22Rv1 (cell line): ENCODE measurements around the gene MAP3K4.

Source experiments
- ZFX ChIP-seq: fragments of 450-650 bp; IDR thresholded peaks from 2 replicates; pipeline ENCODE4 v1.6.1; 2017; ENCODE audit warnings: antibody characterized with exemption, borderline replicate concordance
- TF ChIP-seq, protein P1 (sequence below): fragments of 450-650 bp; IDR thresholded peaks from 2 replicates; pipeline ENCODE4 v1.5.1; 2017; ENCODE audit warnings: mild to moderate bottlenecking

DNA sequence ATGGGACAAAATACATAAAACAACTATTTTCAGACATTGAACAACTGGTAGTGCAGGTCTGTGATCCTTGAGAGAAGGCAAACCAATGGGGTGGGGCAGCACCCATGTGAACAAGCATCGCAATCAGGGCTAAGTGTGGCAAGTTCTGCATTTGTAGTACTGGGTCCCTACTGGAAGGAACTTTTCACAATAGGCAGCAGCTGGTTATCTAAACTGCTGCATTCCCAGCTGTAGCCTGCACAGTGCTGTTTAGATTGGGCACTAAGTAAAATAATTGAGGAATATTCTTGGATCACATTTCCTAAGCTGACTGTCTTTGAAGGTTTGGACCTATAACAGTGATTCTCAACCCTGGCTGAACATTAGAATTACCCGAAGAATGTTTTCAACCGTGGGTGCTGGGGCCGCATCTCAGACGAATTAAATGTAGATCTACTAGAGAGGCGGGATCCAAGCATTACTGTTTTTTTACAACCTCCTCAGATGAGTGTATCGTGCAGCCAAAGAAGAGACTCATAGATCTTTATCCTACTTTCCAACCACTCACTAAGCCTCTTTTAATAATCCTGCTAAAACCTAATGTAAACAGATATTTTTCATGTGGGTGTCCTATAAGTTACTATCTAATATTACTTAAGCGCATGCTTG, 12.4 kb upstream of the MAP3K4 start:
- TF ChIP-seq, protein P1, sequence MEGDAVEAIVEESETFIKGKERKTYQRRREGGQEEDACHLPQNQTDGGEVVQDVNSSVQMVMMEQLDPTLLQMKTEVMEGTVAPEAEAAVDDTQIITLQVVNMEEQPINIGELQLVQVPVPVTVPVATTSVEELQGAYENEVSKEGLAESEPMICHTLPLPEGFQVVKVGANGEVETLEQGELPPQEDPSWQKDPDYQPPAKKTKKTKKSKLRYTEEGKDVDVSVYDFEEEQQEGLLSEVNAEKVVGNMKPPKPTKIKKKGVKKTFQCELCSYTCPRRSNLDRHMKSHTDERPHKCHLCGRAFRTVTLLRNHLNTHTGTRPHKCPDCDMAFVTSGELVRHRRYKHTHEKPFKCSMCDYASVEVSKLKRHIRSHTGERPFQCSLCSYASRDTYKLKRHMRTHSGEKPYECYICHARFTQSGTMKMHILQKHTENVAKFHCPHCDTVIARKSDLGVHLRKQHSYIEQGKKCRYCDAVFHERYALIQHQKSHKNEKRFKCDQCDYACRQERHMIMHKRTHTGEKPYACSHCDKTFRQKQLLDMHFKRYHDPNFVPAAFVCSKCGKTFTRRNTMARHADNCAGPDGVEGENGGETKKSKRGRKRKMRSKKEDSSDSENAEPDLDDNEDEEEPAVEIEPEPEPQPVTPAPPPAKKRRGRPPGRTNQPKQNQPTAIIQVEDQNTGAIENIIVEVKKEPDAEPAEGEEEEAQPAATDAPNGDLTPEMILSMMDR = no peak
- TF ChIP-seq ZFX = no peak
